Measurements from ENCODE around the gene P2RX1. TPM values are rescaled to one million over a fixed set of nuclear protein-coding genes. Genes with fewer than 3 reads are reported as not detected.
A peak's percentile ranks its signal among the peaks of the same experiment; 100 is the strongest.

The P2RX1 gene
- polyA plus RNA-seq, 1 donor from 2014 or later: 2.4 TPM

DNA sequence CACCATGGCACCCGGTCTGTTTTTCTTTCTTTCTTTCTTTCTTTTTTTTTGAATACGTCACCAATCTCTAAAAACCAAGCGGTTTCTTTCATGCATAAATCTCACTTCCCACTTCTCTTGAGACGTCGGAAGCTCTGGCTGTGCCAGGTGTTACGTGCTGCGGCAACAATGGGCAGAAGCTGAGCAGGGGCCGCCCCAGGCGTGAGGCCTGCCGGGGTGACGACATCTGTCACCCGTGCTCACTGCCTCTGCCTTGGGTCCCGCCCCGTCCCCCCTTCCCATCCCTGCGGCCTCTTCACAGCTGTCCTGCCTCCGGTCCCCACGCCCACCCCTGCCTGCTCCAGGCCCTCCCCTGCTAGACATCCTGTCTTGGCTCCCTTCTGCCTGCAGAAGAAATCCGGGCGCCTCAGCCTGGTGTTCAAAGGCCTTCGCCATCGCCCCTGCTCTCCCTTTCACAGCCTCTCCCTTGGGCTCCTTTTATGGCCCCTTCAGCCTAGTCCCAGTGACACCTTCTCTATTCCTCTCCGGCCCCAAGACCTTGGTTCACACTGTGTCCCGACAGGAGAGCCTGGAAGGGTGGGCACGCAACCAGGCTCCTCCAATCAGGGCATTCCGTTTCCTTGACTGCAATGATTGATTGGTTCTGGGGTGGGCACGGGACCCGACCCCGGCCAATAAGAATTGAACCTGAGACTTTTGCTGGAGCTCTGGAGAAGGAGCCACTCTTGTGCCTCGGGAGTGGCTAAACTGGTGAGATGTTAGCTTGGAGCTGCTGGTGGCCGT lies 4.8 kb downstream of the P2RX1 start:
- Mint-ChIP-seq H3K27ac (peak overlapping the region; percentile 97 to 100 (median 99)), H3K4me3 (peak overlapping the region; percentile 18 to 79 (median 58)), H3K4me1 (peaks cover 44 to 58% (median 49%) of the 10 kb centered on the region in 3 donors), H3K36me3 (no peaks in the 10 kb centered on the region), H3K9me3 (no peaks in the 10 kb centered on the region), H3K27me3 (peaks cover 2% of the 10 kb centered on the region)

DNA sequence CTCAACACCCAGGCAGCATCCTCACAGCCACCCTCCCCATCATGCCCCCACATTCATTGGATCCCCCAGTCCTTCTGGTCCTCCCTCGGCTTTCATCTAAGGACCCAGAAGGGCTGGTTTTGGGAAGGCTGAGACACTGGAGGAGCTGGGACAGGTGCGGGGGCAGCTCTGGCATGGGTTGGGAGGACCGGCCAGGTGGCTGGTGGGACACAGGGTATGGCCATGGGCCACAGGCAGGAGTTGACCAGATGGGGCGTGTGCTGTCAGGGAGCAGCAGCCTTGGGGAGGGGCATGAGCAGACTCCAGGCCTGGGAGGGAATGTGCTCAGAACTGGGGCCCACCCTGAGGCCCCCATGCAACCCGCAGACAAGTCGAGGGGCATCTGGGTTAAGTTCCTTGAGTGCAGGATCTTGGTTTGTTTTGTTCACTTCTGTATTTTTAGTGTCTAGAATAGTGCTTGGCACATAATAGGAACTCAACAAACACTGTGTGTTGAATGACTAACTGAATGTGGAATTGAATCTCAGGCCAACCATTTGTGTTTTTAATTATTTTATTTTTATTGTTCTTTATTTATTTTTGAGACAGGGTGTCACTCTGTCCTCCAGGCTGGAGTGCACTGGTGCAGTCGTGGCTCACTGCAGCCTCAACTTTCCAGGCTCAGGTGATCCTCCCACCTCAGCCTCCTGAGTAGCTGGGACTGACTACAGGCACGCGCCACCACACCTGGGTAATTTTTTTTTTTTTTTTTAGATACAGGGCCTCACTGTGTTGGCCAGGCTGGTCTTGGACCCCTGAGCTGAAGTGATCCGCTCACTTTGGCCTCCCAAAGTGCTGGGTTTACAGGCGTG lies 5.6 kb downstream of the P2RX1 start:
- Mint-ChIP-seq H3K4me1 (peaks cover 44 to 54% (median 44%) of the 10 kb centered on the region in 3 donors), H3K9me3 (no peaks in the 10 kb centered on the region), H3K4me3 (peak overlapping the region; percentile 18 to 79 (median 70)), H3K27me3 (peaks cover 2% of the 10 kb centered on the region), H3K36me3 (no peaks in the 10 kb centered on the region), H3K27ac (peak overlapping the region; percentile 97 to 100 (median 99))

DNA sequence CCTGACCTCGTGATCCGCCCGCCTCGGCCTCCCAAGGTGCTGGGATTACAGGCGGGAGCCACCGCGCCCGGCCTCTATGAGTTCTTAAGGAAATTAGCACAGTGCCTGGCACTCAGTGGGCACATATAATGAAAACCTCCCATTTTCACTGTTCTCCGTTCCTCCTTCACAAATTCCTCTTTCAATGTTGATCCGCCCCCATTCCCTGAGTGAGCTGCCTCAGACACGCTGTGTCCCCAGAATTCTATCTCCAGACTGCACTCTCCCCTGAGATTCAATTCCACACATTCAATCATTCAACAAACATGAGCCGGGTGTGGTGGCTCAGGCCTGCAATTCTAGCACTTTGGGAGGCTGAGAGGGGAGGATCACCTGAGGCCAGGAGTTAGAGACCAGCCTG lies 7.0 kb downstream of the P2RX1 start:
- peaks cover 30 to 43% (median 31%) of the 10 kb centered on the region in 3 donors for H3K4me1 Mint-ChIP-seq
- peak overlapping the region in 3 of 4 donors; percentile 16 to 68 (median 45) for H3K4me3 Mint-ChIP-seq
- H3K27me3 Mint-ChIP-seq: peaks cover 3% of the 10 kb centered on the region
- peak overlapping the region; percentile 89 to 100 (median 97) for H3K27ac Mint-ChIP-seq
- H3K9me3 Mint-ChIP-seq: no peaks in the 10 kb centered on the region
- H3K36me3 Mint-ChIP-seq: no peaks in the 10 kb centered on the region

DNA sequence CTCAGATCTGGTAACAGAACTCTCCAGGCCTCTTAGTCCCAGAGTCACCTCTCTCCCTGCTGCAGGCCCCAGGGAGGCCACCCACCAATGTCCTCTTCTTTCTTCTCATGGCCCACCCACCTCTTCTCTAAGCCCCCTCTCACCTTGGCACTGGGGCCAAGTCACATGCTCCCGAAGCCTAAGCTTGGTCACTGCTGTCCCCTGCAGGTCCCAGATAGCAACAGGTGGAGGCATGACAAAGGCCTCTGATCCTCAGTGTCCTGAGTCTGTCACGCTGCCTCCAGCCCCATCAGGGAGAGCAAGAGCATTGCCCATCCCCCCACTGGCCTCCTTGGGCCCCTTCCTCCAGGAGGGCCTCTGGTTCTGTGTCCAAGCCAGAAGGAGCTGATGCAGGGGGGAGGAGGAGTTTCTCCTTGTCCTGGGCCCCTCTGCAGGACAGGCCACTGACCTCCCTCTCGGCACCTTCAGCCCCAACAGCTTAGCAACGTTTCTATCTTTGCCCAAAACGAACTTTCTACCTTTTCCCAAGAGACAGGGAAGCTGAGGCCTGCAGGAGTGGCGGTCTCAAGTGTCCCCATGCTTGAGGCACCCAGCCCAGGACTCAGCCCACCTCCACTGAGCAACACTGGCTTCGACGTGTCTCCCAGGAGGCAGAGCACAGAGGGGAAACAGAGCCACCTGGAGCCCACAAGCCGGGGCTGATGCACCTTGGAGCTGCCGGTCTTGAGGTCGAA lies 8.6 kb downstream of the P2RX1 start:
- H3K4me1 Mint-ChIP-seq: peaks cover 21 to 29% (median 23%) of the 10 kb centered on the region in 3 donors
- H3K4me3 Mint-ChIP-seq: peak overlapping the region in 2 of 4 donors; percentile 28 to 69
- H3K27me3 Mint-ChIP-seq: peaks cover 3% of the 10 kb centered on the region
- no peaks in the 10 kb centered on the region for H3K36me3 Mint-ChIP-seq
- peak overlapping the region in 2 of 3 donors; percentile 94 to 97 for H3K27ac Mint-ChIP-seq
- H3K9me3 Mint-ChIP-seq: no peaks in the 10 kb centered on the region

DNA sequence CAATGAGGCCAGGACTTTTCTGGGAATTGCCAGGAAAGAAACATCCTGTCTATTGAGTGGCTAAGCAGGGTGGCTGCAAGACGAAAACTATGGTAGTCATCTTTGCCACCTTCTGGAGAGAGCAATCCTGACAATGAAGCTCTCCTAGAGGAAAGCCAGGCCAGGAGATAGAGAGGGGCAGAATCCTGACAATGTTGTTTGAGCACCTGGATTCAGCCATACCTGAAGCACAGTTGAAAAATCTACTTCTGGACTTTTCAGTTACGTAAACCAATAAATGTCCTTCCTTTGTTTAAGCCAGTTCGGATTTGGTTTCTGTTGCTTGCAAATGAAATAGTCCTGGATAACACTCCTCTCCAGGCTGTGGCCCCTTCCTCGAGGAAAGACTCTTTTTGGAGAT lies 9.4 kb downstream of the P2RX1 start:
- Mint-ChIP-seq H3K4me1 (peaks cover 18 to 26% (median 22%) of the 10 kb centered on the region in 3 donors), H3K9me3 (no peaks in the 10 kb centered on the region), H3K27me3 (peaks cover 3% of the 10 kb centered on the region), H3K27ac (peak overlapping the region in 2 of 3 donors; percentile 31 to 97), H3K4me3 (peak overlapping the region in 1 of 4 donors; percentile 12), H3K36me3 (no peaks in the 10 kb centered on the region)

DNA sequence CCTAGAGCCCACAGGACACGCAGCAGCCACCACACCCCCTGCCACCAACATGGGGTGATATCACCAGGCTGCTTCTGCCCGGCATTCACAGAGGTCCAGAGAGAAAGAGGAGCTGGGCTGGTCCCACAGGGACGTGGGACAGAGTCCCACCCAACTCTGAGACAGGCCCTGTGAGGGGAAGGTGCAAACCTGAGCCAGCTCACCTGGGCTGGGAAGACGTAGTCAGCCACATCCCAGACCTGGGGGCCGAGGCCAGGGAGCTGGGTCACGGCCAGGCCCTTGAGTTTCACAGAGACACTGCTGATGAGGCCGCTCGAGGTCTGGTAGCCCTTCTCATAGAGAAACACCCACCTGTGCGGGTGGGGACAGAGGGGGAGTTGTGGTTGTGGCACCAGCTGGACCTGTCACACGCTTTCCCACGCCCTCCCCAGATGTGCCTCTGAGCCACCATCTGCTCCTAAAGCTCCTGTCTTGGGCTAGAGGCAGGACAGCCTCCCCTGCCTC lies 11.2 kb downstream of the P2RX1 start:
- peaks cover 4% of the 10 kb centered on the region for H3K36me3 Mint-ChIP-seq
- no peaks in the 10 kb centered on the region for H3K9me3 Mint-ChIP-seq
- H3K4me1 Mint-ChIP-seq: peaks cover 6 to 11% (median 10%) of the 10 kb centered on the region in 3 donors
- H3K27ac Mint-ChIP-seq: peak overlapping the region in 2 of 3 donors; percentile 53 to 88
- H3K4me3 Mint-ChIP-seq: peak overlapping the region in 3 of 4 donors; percentile 33 to 58 (median 51)
- peaks cover 3% of the 10 kb centered on the region for H3K27me3 Mint-ChIP-seq

DNA sequence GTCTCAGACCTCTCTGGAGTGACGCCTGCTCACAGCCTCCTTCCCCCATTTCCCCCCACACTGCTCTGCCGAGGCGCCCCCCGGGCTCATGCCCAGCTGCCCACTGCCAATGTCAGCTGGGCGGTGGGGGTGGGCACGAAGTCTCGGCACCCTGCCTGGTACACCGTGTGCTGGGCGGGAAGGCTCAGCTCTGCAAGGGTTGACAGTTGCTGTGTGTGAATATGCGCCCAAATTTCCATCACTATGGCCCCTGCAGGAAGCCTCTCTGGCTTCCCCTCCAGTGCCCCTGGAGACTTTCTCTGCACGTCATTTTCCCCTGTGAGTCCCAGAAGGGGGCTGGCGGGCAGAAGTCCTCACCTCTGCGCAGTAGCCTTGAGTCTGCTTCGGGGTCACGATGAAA lies 11.8 kb downstream of the P2RX1 start:
- peaks cover 4 to 8% (median 8%) of the 10 kb centered on the region in 3 donors for H3K4me1 Mint-ChIP-seq
- peak overlapping the region in 2 of 3 donors; percentile 53 to 88 for H3K27ac Mint-ChIP-seq
- H3K36me3 Mint-ChIP-seq: peaks cover 4% of the 10 kb centered on the region
- H3K9me3 Mint-ChIP-seq: no peaks in the 10 kb centered on the region
- H3K4me3 Mint-ChIP-seq: peak overlapping the region in 3 of 4 donors; percentile 33 to 85 (median 38)
- peaks cover 3% of the 10 kb centered on the region for H3K27me3 Mint-ChIP-seq

DNA sequence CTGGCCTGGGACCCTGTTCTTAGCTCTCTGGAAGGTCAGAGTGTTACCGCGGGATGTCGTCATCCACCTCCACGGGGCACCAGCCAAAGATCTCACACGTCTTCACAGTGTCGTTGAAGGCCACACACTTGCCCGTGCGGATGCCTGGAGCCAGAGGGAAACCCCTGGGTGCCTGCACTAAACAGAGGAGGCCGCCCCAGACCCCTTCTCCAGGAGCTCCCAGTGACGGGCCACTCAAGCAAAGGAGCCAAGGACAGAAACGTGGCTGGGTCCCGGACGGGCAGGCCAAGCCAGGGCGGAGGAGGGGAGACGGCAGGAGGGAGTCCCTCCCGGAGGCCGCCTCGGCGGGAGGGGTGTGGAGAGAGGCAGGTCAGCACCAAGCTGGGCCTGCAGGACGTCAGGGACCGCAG lies 12.4 kb downstream of the P2RX1 start:
- H3K36me3 Mint-ChIP-seq: peaks cover 4% of the 10 kb centered on the region
- peaks cover 3% of the 10 kb centered on the region for H3K27me3 Mint-ChIP-seq
- no peak overlapping the region for H3K27ac Mint-ChIP-seq
- H3K9me3 Mint-ChIP-seq: no peaks in the 10 kb centered on the region
- H3K4me1 Mint-ChIP-seq: peaks cover 1 to 6% (median 4%) of the 10 kb centered on the region in 3 donors
- peak overlapping the region in 1 of 4 donors; percentile 27 for H3K4me3 Mint-ChIP-seq

DNA sequence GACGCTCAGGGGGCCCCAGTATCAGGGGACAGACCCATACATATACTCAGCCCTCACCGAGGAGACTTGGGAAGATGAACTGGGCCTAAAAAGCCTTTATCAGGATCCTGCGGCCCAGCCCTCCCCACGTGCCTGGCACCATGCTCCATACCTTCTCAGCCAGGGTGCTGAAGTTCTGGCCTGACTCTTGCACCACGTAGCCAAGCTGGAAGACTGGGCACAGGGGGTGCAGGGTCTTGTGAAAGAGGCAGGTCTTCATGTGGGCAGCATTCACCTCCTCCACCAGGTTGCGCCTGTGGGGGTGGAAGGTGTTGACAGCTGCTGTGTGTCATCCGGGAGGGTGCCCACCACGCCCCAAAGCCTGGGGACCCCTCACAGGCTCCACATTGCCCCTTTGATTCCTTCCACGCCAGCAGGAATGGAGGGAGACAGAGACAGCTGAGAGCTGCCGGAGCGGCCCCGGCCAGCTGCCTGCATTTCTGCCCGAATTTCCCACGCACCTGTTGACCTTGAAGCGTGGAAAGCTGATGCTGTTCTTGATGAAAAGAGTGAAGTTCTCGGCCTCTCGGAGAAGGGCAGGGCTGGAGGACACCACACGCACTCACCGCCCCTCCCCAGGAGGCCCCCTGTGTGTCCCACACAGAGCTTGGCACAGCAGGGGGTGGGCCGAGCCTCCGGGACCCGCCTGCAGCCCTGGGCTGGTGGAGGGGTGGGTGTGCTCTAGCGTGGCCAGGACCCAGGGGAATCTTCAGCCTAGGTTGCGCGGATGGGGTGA lies 13.0 kb downstream of the P2RX1 start:
- H3K4me3 Mint-ChIP-seq: no peak overlapping the region
- peaks cover 4% of the 10 kb centered on the region for H3K36me3 Mint-ChIP-seq
- H3K4me1 Mint-ChIP-seq: peaks cover 1 to 4% (median 3%) of the 10 kb centered on the region in 3 donors
- no peaks in the 10 kb centered on the region for H3K9me3 Mint-ChIP-seq
- H3K27ac Mint-ChIP-seq: no peak overlapping the region
- peaks cover 3% of the 10 kb centered on the region for H3K27me3 Mint-ChIP-seq

DNA sequence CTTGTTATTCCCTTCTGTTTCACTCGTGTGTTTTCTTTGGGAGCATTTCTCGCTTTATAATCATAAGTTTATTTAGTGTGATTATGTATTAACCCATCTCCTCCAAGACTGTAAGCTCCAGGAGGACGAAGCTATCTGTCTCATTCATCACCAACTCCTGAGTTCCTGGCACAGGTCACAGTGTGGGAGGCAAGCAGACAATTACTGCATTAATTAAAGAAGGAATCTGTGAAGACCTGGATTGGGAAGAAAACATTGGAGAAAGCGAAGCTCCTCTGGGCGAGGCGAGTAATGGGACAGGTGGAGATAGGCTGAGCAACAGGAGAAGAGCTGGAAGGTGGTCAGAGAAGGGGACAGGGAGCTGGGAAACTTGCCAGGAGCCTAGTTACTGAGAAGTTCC lies 15.6 kb downstream of the P2RX1 start:
- Mint-ChIP-seq H3K9me3 (no peaks in the 10 kb centered on the region), H3K4me3 (peak overlapping the region in 1 of 4 donors; percentile 55), H3K27ac (peak overlapping the region in 1 of 3 donors; percentile 27), H3K27me3 (peaks cover 1% of the 10 kb centered on the region), H3K36me3 (peaks cover 4% of the 10 kb centered on the region), H3K4me1 (peaks cover 0 to 4% (median 3%) of the 10 kb centered on the region in 3 donors)

DNA sequence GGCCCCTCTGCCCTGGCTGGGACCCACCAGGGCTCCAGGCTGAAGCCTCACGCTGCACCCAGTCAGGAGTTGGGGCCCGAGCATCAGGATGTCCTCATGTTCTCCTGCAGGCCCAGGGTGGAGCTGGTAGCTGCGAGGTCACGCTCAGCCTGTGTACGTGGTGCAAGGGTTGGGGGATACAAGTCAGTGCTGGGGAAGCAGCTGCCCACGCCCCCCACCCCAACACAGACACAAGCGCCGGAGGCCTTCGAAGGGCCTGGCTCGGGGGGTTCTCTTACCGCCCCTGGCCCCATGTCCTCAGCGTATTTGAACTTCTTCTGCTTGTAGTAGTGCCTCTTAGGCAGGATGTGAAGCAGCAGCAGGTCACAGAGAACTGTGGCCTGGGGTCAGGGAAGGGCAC lies 18.5 kb downstream of the P2RX1 start:
- H3K4me1 Mint-ChIP-seq: peaks cover 5 to 12% (median 9%) of the 10 kb centered on the region in 3 donors
- H3K9me3 Mint-ChIP-seq: no peaks in the 10 kb centered on the region
- H3K27me3 Mint-ChIP-seq: no peaks in the 10 kb centered on the region
- H3K36me3 Mint-ChIP-seq: peaks cover 4% of the 10 kb centered on the region
- H3K27ac Mint-ChIP-seq: peak overlapping the region in 1 of 3 donors; percentile 12
- no peak overlapping the region for H3K4me3 Mint-ChIP-seq

DNA sequence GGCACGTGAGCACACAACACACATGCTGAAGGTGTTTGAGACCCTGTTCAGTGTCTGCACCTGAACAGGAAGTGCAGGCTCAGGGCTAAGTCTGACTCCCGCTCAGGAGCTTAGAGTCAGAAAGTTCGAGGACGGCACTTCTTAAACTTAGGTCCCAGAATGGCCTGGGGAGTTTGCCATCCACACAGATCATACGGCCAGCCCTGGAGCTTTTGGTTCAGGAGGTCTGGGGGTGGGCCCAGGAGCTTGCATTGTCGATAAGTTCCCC lies 19.4 kb downstream of the P2RX1 start:
- no peak overlapping the region for H3K4me3 Mint-ChIP-seq
- H3K4me1 Mint-ChIP-seq: peaks cover 5 to 12% (median 9%) of the 10 kb centered on the region in 3 donors
- H3K27me3 Mint-ChIP-seq: no peaks in the 10 kb centered on the region
- H3K27ac Mint-ChIP-seq: no peak overlapping the region
- no peaks in the 10 kb centered on the region for H3K9me3 Mint-ChIP-seq
- H3K36me3 Mint-ChIP-seq: peaks cover 4% of the 10 kb centered on the region

DNA sequence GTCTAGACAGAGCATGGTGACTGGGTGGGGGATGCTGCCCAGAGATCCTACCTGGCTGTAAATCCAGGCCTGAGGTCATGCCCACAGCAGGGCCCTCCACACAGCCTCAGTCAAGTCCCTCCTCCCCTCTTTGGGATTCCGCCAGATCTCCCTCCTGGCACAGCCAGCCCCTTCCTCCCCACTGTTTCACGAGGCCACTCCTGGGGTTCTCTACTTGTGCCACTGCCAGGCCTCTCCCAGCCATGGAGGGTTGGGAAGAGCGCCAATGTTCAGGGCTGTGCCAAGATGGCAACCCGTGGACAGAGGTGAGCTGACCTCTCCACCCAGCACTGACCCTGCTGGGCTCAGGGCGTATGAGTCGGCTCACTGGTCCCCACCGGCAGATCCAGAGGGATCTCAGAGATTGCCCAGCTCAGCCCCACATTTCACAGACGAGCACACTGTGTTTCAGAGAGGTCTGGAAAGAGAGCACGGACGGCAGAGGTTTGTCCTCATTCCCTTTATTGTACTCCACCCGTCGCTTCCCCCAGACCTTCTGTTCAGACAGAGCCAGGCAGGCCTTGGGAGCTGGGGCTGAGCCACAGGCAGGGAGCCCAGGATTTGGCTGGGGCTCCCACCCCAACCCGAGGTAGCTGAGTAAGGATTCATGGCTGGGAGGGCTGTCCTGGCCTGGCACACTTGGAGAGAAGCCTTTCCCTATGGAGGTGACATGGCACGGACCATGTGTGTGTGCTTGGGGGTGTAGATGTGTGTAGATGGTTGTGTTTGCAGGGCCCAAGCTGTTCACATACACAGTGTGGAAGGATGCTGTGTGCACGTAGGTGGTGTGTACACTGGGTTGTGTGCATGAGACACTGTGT lies 19.9 kb downstream of the P2RX1 start:
- no peak overlapping the region for H3K27ac Mint-ChIP-seq
- H3K36me3 Mint-ChIP-seq: peaks cover 4% of the 10 kb centered on the region
- H3K9me3 Mint-ChIP-seq: no peaks in the 10 kb centered on the region
- H3K27me3 Mint-ChIP-seq: no peaks in the 10 kb centered on the region
- H3K4me1 Mint-ChIP-seq: peaks cover 9 to 13% (median 12%) of the 10 kb centered on the region in 3 donors
- no peak overlapping the region for H3K4me3 Mint-ChIP-seq

Data from IgD-negative memory B cell (primary cell).